Hepatocyte (in vitro differentiated cells): ENCODE measurements around the gene JMJD4. TPM values are rescaled to one million over a fixed set of nuclear protein-coding genes. Genes with fewer than 3 reads are reported as not detected.

Source experiments
- DNase-seq: peaks from one replicate; pipeline ENCODE4 v3.0.0-alpha.2; 2016; ENCODE audit warnings: low spot score
- H2AFZ ChIP-seq: fragments of 200-600 bp; sonication (generic); 2 replicates; pipeline ENCODE4 v1.6.0; 2016; ENCODE audit warnings: antibody characterized with exemption, mild to moderate bottlenecking
- H3K27ac ChIP-seq: fragments of 200-600 bp; sonication (generic); 2 replicates; pipeline ENCODE4 v1.5.1; 2016; ENCODE audit warnings: mild to moderate bottlenecking
- H3K27me3 ChIP-seq: fragments of 200-600 bp; sonication (generic); 2 replicates; pipeline ENCODE4 v1.6.1; 2016
- H3K36me3 ChIP-seq: fragments of 200-600 bp; sonication (generic); replicated peaks from 2 replicates; pipeline ENCODE4 v1.5.1; 2016; ENCODE audit warnings: low read depth; ENCODE audit not compliant: insufficient read depth
- H3K4me1 ChIP-seq: fragments of 200-600 bp; sonication (generic); 2 replicates; pipeline ENCODE4 v1.5.1; 2016; ENCODE audit warnings: mild to moderate bottlenecking, moderate library complexity; ENCODE audit not compliant: insufficient read depth
- H3K4me2 ChIP-seq: fragments of 200-600 bp; sonication (generic); 2 replicates; pipeline ENCODE4 v1.6.0; 2016
- H3K4me3 ChIP-seq: fragments of 200-600 bp; sonication (generic); 2 replicates; pipeline ENCODE4 v1.5.1; 2016; ENCODE audit warnings: mild to moderate bottlenecking
- H3K79me2 ChIP-seq: fragments of 200-600 bp; sonication (generic); 2 replicates; pipeline ENCODE4 v1.6.0; 2017; ENCODE audit warnings: mild to moderate bottlenecking
- H3K9me2 ChIP-seq: fragments of 200-600 bp; sonication (generic); replicated peaks from 2 replicates; pipeline ENCODE4 v1.6.0; 2017; ENCODE audit warnings: mild to moderate bottlenecking; ENCODE audit not compliant: insufficient read depth
- H3K9me3 ChIP-seq: fragments of 200-600 bp; sonication (generic); 2 replicates; pipeline ENCODE4 v1.5.1; 2016; ENCODE audit warnings: low read depth, mild to moderate bottlenecking
- H4K20me1 ChIP-seq: fragments of 200-600 bp; sonication (generic); 2 replicates; pipeline ENCODE4 v1.6.0; 2016; ENCODE audit warnings: mild to moderate bottlenecking; ENCODE audit not compliant: insufficient read depth, poor library complexity, severe bottlenecking
- EZH2 ChIP-seq: fragments of 200-600 bp; sonication (generic); IDR thresholded peaks from 2 replicates; pipeline ENCODE4 v1.6.1; 2016; ENCODE audit warnings: antibody characterized with exemption, mild to moderate bottlenecking, borderline replicate concordance
- EZH2phosphoT487 ChIP-seq: fragments of 200-600 bp; sonication (generic); IDR thresholded peaks from one replicate; pipeline ENCODE4 v1.6.1; 2018; ENCODE audit warnings: antibody characterized with exemption, mild to moderate bottlenecking, low read depth, moderate library complexity; ENCODE audit not compliant: unreplicated experiment, severe bottlenecking
- WGBS: methylation state at CpG from one replicate; pipeline ENCODE4 v1.1.6; 2016; ENCODE audit warnings: low lambda C conversion rate; ENCODE audit errors: missing lambda C conversion rate; 5-methylcytosine and 5-hydroxymethylcytosine counted together
- polyA plus RNA-seq: library from polyadenylated mRNA; unstranded; fragments of >200 nt; fragmentation: Nextera tagmentation; extraction: Ambion mirVana; gene quantifications from 2 replicates; pipeline ENCODE4 v1.2.1, GENCODE V29; 2016
- total RNA-seq: library from RNA; depleted of rRNA; stranded (reverse); fragments of >200 nt; gene quantifications from 2 replicates; pipeline ENCODE4 v1.2.3, GENCODE V29; 2014
- TF ChIP-seq, protein P1 (sequence below): fragments of 200-600 bp; sonication (generic); IDR thresholded peaks from 2 replicates; pipeline ENCODE4 v1.5.1; 2016; ENCODE audit warnings: antibody characterized with exemption, mild to moderate bottlenecking; ENCODE audit not compliant: poor library complexity

The JMJD4 gene
- total and polyA plus RNA-seq, 2 experiments from 2014 or later: 21.3 to 31.2 TPM

DNA sequence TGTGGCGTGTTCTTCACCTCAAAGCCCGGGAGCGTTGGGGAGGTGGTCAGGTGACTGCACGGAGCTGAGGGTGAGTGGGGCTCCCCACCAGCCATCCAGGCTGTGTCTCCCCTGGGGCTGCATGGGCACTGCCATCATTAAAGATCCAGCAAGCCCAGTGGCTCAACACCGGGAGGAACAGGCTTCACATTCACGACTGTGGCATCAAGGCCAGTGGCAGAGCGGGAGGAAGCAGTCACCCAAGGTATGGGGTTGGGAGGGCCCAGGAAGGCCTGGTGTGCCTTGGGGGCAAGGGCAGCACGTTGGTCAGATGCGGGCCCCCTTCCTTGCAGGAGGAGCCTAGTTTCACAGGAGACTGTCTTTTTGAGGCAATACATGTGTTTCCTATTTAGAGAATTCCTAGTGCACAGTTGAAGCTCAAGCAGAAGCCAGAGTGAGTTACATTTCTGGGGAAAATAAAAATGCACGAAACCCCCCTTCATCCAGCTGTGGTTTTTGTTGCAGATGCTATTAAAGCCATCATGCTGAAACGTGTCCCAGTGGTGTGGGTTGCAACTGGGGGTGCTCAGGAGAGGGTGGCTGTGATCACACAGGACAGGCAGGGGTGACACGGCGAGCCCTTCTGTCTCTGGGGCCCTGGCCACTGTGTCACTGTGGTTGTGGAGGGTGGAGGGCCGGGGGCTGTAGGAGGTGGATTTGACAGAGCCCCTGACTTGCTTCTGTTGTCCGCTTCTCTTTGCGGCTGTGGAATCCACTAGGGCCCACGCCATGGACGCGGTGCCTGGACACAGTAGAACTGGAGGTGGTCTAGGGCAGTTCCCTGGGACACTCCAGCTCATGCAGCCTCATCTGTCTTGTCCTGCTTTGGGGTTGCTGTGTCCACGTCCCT, 34.2 kb upstream of the JMJD4 start:
- Histone ChIP-seq H4K20me1 (peaks cover 16% of the 10 kb centered on the region), H3K9me2 (no peaks in the 10 kb centered on the region), H3K4me1 (no peaks in the 10 kb centered on the region), H3K79me2 (peaks cover under 1% of the 10 kb centered on the region), H3K4me2 (no peak overlapping the region), H3K4me3 (no peak overlapping the region), H3K27ac (no peak overlapping the region), H3K9me3 (no peaks in the 10 kb centered on the region), H3K36me3 (peaks cover 3% of the 10 kb centered on the region), H2AFZ (no peak overlapping the region), H3K27me3 (no peaks in the 10 kb centered on the region)
- WGBS: 83% methylated on average over 20 of the region's 20 CpGs
- TF ChIP-seq, protein P1, sequence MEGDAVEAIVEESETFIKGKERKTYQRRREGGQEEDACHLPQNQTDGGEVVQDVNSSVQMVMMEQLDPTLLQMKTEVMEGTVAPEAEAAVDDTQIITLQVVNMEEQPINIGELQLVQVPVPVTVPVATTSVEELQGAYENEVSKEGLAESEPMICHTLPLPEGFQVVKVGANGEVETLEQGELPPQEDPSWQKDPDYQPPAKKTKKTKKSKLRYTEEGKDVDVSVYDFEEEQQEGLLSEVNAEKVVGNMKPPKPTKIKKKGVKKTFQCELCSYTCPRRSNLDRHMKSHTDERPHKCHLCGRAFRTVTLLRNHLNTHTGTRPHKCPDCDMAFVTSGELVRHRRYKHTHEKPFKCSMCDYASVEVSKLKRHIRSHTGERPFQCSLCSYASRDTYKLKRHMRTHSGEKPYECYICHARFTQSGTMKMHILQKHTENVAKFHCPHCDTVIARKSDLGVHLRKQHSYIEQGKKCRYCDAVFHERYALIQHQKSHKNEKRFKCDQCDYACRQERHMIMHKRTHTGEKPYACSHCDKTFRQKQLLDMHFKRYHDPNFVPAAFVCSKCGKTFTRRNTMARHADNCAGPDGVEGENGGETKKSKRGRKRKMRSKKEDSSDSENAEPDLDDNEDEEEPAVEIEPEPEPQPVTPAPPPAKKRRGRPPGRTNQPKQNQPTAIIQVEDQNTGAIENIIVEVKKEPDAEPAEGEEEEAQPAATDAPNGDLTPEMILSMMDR: no peak
- no peak for TF ChIP-seq EZH2
- no peak for TF ChIP-seq EZH2phosphoT487
- no peak for DNase-seq

DNA sequence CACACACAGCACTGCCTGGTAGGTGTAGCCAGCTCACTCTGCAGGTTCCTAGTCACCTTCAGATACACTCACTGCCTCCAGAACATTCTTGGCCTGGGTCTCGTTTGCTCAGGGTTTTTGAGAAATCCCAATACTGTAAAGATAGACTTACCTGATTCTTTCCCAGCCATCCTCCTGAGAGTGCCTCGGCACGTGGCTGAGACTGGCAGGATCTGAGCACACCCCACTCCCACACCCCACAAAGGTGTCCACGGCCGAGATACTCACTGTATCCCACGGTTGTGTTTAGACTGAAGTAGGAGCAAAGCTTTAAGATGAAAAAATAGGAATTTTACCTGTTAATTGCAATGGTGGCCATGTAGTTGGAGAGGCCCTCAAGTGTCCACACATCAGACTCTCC, 33.5 kb upstream of the JMJD4 start:
- H3K36me3 ChIP-seq: peaks cover 3% of the 10 kb centered on the region
- no peak overlapping the region for H3K27ac ChIP-seq

DNA sequence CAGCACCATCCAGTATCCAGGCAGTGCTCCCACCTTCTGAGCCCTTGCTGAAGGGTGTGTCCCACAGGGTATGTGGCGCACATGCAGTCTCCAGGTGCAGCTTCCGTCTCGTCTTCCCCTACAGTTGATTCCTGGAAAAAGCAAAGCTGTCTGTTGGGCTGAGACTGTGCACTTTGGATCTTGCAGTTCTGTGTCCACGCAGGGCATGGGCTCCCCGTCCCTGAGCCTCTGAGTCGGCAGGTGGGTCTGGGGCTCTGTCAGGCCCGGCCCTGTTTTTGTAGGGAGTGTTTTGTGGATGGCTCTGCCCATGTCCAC, 33.0 kb upstream of the JMJD4 start:
- peaks cover 3% of the 10 kb centered on the region for H3K36me3 ChIP-seq
- no peaks in the 10 kb centered on the region for H3K9me3 ChIP-seq
- DNase-seq: no peak
- H3K79me2 ChIP-seq: peaks cover 10% of the 10 kb centered on the region
- H2AFZ ChIP-seq: no peak overlapping the region
- no peak overlapping the region for H3K4me3 ChIP-seq
- no peaks in the 10 kb centered on the region for H3K4me1 ChIP-seq
- H4K20me1 ChIP-seq: peaks cover 21% of the 10 kb centered on the region
- no peaks in the 10 kb centered on the region for H3K9me2 ChIP-seq
- TF ChIP-seq, protein P1: no peak
- no peak for TF ChIP-seq EZH2
- TF ChIP-seq EZH2phosphoT487: no peak
- no peaks in the 10 kb centered on the region for H3K27me3 ChIP-seq
- 93% methylated on average over 7 of the region's 7 CpGs for WGBS
- no peak overlapping the region for H3K27ac ChIP-seq
- no peak overlapping the region for H3K4me2 ChIP-seq

More for the DNA sequence above, 33.5 kb upstream of the JMJD4 start:
- WGBS: 86% methylated on average over 6 of the region's 6 CpGs
- TF ChIP-seq, protein P1: no peak
- no peak for TF ChIP-seq EZH2
- TF ChIP-seq EZH2phosphoT487: no peak
- Histone ChIP-seq H3K27me3 (no peaks in the 10 kb centered on the region), H3K4me3 (no peak overlapping the region), H3K4me2 (no peak overlapping the region), H3K9me3 (no peaks in the 10 kb centered on the region), H2AFZ (no peak overlapping the region), H3K9me2 (no peaks in the 10 kb centered on the region), H3K79me2 (peaks cover 4% of the 10 kb centered on the region), H4K20me1 (peaks cover 16% of the 10 kb centered on the region), H3K4me1 (no peaks in the 10 kb centered on the region)
- DNase-seq: no peak
